H9 (cell line): ENCODE data around the gene RNF31. TPM values are rescaled to one million over a fixed set of nuclear protein-coding genes. Genes with fewer than 3 reads are reported as not detected.
A peak's percentile ranks its signal among the peaks of the same experiment; 100 is the strongest.

ENCODE experiments used
- DNase-seq: peaks from one replicate; pipeline ENCODE4 v3.0.0-alpha.2; 2017
- H2AFZ ChIP-seq: one replicate; pipeline ENCODE4 v1.6.1; 2013; ENCODE audit warnings: mild to moderate bottlenecking, low read length, control low read depth, moderate library complexity
- H2AK5ac ChIP-seq: 2 replicates; pipeline ENCODE4 v1.6.1; 2013; ENCODE audit warnings: low read length, control low read depth, mixed read lengths; ENCODE audit not compliant: insufficient read length
- H2BK120ac ChIP-seq: one replicate; pipeline ENCODE4 v1.6.1; 2013; ENCODE audit warnings: low read depth, mild to moderate bottlenecking, low read length, control low read depth, inconsistent platforms; ENCODE audit not compliant: poor library complexity, severe bottlenecking
- H2BK12ac ChIP-seq: 2 replicates; pipeline ENCODE4 v1.6.1; 2013; ENCODE audit warnings: low read length, control low read depth, mixed read lengths, low read depth; ENCODE audit not compliant: insufficient read length
- H2BK15ac ChIP-seq: 2 replicates; pipeline ENCODE4 v1.6.1; 2013; ENCODE audit warnings: low read depth, low read length, control low read depth
- H2BK20ac ChIP-seq: one replicate; pipeline ENCODE4 v1.6.1; 2013; ENCODE audit warnings: low read depth, mild to moderate bottlenecking, low read length, control low read depth, inconsistent platforms; ENCODE audit not compliant: poor library complexity, severe bottlenecking
- H2BK5ac ChIP-seq: 2 replicates; pipeline ENCODE4 v1.6.1; 2013; ENCODE audit warnings: low read length, control low read depth, mixed read lengths; ENCODE audit not compliant: insufficient read length
- H3K14ac ChIP-seq: 2 replicates; pipeline ENCODE4 v1.6.1; 2013; ENCODE audit warnings: low read length, control low read depth; ENCODE audit not compliant: insufficient read depth
- H3K18ac ChIP-seq: 2 replicates; pipeline ENCODE4 v1.6.1; 2013; ENCODE audit warnings: low read depth, mild to moderate bottlenecking, mixed read lengths, low read length, control low read depth; ENCODE audit not compliant: insufficient read length
- H3K23ac ChIP-seq: 2 replicates; pipeline ENCODE4 v1.6.1; 2013; ENCODE audit warnings: low read length, control low read depth, mixed read lengths, low read depth; ENCODE audit not compliant: insufficient read length
- H3K23me2 ChIP-seq: 2 replicates; pipeline ENCODE4 v1.6.1; 2013; ENCODE audit warnings: low read depth, mild to moderate bottlenecking, mixed read lengths, low read length, control low read depth; ENCODE audit not compliant: insufficient read length, poor library complexity, severe bottlenecking
- H3K27ac ChIP-seq: 2 replicates; pipeline ENCODE4 v1.5.1; 2013; ENCODE audit warnings: low read length, control low read depth, mixed read lengths, low read depth; ENCODE audit not compliant: insufficient read length
- H3K27me3 ChIP-seq: 2 replicates; pipeline ENCODE4 v1.6.1; 2013; ENCODE audit warnings: low read length, control low read depth, inconsistent platforms; ENCODE audit not compliant: insufficient read depth
- H3K4ac ChIP-seq: 2 replicates; pipeline ENCODE4 v1.6.1; 2013; ENCODE audit warnings: low read depth, mild to moderate bottlenecking, control low read depth, inconsistent platforms, low read length, moderate library complexity
- H3K4me1 ChIP-seq: 2 replicates; pipeline ENCODE4 v1.6.1; 2013; ENCODE audit warnings: low read length, control low read depth, inconsistent platforms; ENCODE audit not compliant: insufficient read depth
- H3K4me2 ChIP-seq: 2 replicates; pipeline ENCODE4 v1.6.1; 2013; ENCODE audit warnings: low read length, control low read depth, mixed read lengths; ENCODE audit not compliant: insufficient read length, insufficient read depth
- H3K56ac ChIP-seq: 2 replicates; pipeline ENCODE4 v1.6.1; 2013; ENCODE audit warnings: low read depth, mild to moderate bottlenecking, mixed read lengths, low read length, control low read depth; ENCODE audit not compliant: insufficient read length
- H3K79me1 ChIP-seq: 2 replicates; pipeline ENCODE4 v1.6.1; 2013; ENCODE audit warnings: low read depth, mild to moderate bottlenecking, moderate library complexity, low read length, control low read depth, inconsistent platforms; ENCODE audit not compliant: insufficient read depth, poor library complexity, severe bottlenecking
- H3K79me2 ChIP-seq: 2 replicates; pipeline ENCODE4 v1.6.1; 2013; ENCODE audit warnings: low read length, control low read depth, inconsistent platforms; ENCODE audit not compliant: insufficient read depth
- H3K9ac ChIP-seq: 2 replicates; pipeline ENCODE4 v1.6.1; 2013; ENCODE audit warnings: low read length, control low read depth, mixed read lengths; ENCODE audit not compliant: insufficient read length; ENCODE audit errors: extremely low read depth
- H3K9me3 ChIP-seq: one replicate; pipeline ENCODE4 v1.6.1; 2013; ENCODE audit warnings: low read depth, low read length, inconsistent platforms; ENCODE audit not compliant: control insufficient read depth
- H3T11ph ChIP-seq: one replicate; pipeline ENCODE4 v1.6.1; 2013; ENCODE audit warnings: mild to moderate bottlenecking, low read length, control low read depth, inconsistent platforms
- H4K20me1 ChIP-seq: one replicate; pipeline ENCODE4 v1.6.1; 2013; ENCODE audit not compliant: control insufficient read depth, insufficient read length, insufficient read depth
- H4K5ac ChIP-seq: 2 replicates; pipeline ENCODE4 v1.6.1; 2013; ENCODE audit warnings: low read depth, mild to moderate bottlenecking, mixed read lengths, low read length, control low read depth; ENCODE audit not compliant: insufficient read length
- H4K8ac ChIP-seq: replicated peaks from 2 replicates; pipeline ENCODE4 v1.6.1; 2013; ENCODE audit warnings: low read length, control low read depth, mixed read lengths, low read depth; ENCODE audit not compliant: insufficient read length
- H4K91ac ChIP-seq: 2 replicates; pipeline ENCODE4 v1.6.1; 2013; ENCODE audit warnings: low read depth, mild to moderate bottlenecking, moderate library complexity, mixed read lengths, low read length, control low read depth; ENCODE audit not compliant: insufficient read length
- H3K27ac Mint-ChIP-seq, 3 experiments: 2 replicates in 2 of 3; 3 replicates in 1 of 3; pipeline ENCODE4 v1.8.0; 2020 to 2021; ENCODE audit warnings: mixed read lengths in 3 of 3, mild to moderate bottlenecking in 1 of 3, moderate library complexity in 1 of 3
- H3K27me3 Mint-ChIP-seq: 2 replicates; pipeline ENCODE4 v1.8.0; 2021; ENCODE audit warnings: low read depth, mild to moderate bottlenecking, moderate library complexity, mixed read lengths
- H3K36me3 Mint-ChIP-seq, 3 experiments: 2 replicates in 2 of 3; 3 replicates in 1 of 3; pipeline ENCODE4 v1.8.0; 2020 to 2021; ENCODE audit warnings: low read depth in 3 of 3, mixed read lengths in 3 of 3; ENCODE audit not compliant: insufficient read depth in 1 of 3
- H3K4me1 Mint-ChIP-seq, 2 experiments: 2 replicates each; pipeline ENCODE4 v1.8.0; 2020; ENCODE audit warnings: mixed read lengths in 2 of 2
- H3K4me3 Mint-ChIP-seq, 2 experiments: 2 replicates in 1 of 2; 3 replicates in 1 of 2; pipeline ENCODE4 v1.8.0; 2020 to 2021; ENCODE audit warnings: mild to moderate bottlenecking in 2 of 2, mixed read lengths in 2 of 2, moderate library complexity in 1 of 2
- H3K9me3 Mint-ChIP-seq, 2 experiments: 2 replicates in 1 of 2; 3 replicates in 1 of 2; pipeline ENCODE4 v1.8.0; 2020; ENCODE audit warnings: mild to moderate bottlenecking in 2 of 2, mixed read lengths in 2 of 2, moderate library complexity in 1 of 2
- WGBS: extraction: QIAGEN DNeasy Blood & Tissue Kit; methylation state at CpG from one replicate; pipeline ENCODE4 v1.1.7; 2013; ENCODE audit warnings: missing lambda C conversion rate, low lambda C conversion rate, mixed read lengths; ENCODE audit not compliant: insufficient read length; ENCODE audit errors: extremely low coverage; 5-methylcytosine and 5-hydroxymethylcytosine counted together
- total RNA-seq: library from RNA; stranded (reverse); gene quantifications from 2 replicates; pipeline ENCODE4 v1.2.1, GENCODE V29; 2021
- TF ChIP-seq, protein P1 (sequence below): fragments of 200-600 bp; sonication (generic); conservative IDR thresholded peaks from 3 replicates; pipeline ENCODE4 v1.8.0; 2021; ENCODE audit warnings: antibody characterized with exemption, mild to moderate bottlenecking

RNF31 gene
- total RNA-seq, 1 experiment from 2014 or later: 87.3 TPM

- H3K56ac ChIP-seq: no peak overlapping the region
- no peak overlapping the region; a peak in 1 of 7 replicates for H3K27ac Mint-ChIP-seq
- H2BK12ac ChIP-seq: no peak overlapping the region
Observed at GRCh38 chr14:24139272-24139934, 7.9 kb upstream of the RNF31 start.

More at GRCh38 chr14:24139272-24139934, 7.9 kb upstream of the RNF31 start:
- TF ChIP-seq, protein P1, sequence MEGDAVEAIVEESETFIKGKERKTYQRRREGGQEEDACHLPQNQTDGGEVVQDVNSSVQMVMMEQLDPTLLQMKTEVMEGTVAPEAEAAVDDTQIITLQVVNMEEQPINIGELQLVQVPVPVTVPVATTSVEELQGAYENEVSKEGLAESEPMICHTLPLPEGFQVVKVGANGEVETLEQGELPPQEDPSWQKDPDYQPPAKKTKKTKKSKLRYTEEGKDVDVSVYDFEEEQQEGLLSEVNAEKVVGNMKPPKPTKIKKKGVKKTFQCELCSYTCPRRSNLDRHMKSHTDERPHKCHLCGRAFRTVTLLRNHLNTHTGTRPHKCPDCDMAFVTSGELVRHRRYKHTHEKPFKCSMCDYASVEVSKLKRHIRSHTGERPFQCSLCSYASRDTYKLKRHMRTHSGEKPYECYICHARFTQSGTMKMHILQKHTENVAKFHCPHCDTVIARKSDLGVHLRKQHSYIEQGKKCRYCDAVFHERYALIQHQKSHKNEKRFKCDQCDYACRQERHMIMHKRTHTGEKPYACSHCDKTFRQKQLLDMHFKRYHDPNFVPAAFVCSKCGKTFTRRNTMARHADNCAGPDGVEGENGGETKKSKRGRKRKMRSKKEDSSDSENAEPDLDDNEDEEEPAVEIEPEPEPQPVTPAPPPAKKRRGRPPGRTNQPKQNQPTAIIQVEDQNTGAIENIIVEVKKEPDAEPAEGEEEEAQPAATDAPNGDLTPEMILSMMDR: 0 out of 3 replicates have a peak, but pooled peaks have one; percentile 11
- Histone ChIP-seq H2BK20ac (no peak overlapping the region), H2BK5ac (no peak overlapping the region), H3K18ac (no peak overlapping the region), H3K23ac (no peak overlapping the region), H3K4me2 (peak overlapping the region; percentile 20), H3T11ph (no peak overlapping the region), H4K8ac (no peak overlapping the region), H3K9ac (peak overlapping the region; percentile 16), H3K27me3 (no peaks in the 10 kb centered on the region), H3K9me3 (no peaks in the 10 kb centered on the region), H3K14ac (no peak overlapping the region), H2AFZ (no peak overlapping the region), H2BK120ac (no peak overlapping the region), H4K91ac (no peak overlapping the region), H3K79me2 (peaks cover 3% of the 10 kb centered on the region; the same call in 1 of the 2 replicates), H4K5ac (no peak overlapping the region), H3K27ac (no peak overlapping the region), H2AK5ac (no peak overlapping the region), H3K23me2 (peaks cover 10% of the 10 kb centered on the region), H2BK15ac (no peak overlapping the region), H3K4me1 (no peaks in the 10 kb centered on the region), H3K79me1 (peaks cover 2% of the 10 kb centered on the region), H4K20me1 (no peaks in the 10 kb centered on the region), H3K4ac (no peak overlapping the region)
- Mint-ChIP-seq H3K4me3 (peak overlapping the region; percentile 98 to 100), H3K9me3 (0 out of 5 replicates have a peak, but pooled peaks cover 0 to 2% of the 10 kb centered on the region in 2 experiments), H3K36me3 (peaks cover 25 to 49% (median 42%) of the 10 kb centered on the region in 3 experiments), H3K4me1 (peaks cover 31 to 33% of the 10 kb centered on the region in 2 experiments), H3K27me3 (no peaks in the 10 kb centered on the region)
- WGBS: no CpG with 5 or more reads among the region's 9 CpGs
- no peak for DNase-seq
